Gastrocnemius medialis (tissue), 4 donors: ENCODE measurements around the gene SLC15A4. TPM values are rescaled to one million over a fixed set of nuclear protein-coding genes. Genes with fewer than 3 reads are reported as not detected.

ENCODE experiments used
- ATAC-seq, 2 donors: fragments of 150-250 bp; one replicate each; pipeline ENCODE4 v1.9.1; 2016
- DNase-seq, 2 donors: peaks; one replicate each; pipeline ENCODE4 v3.0.0-alpha.2; 2019
- H3K27ac ChIP-seq, 4 donors: fragments of 200-600 bp; sonication (generic); 1 replicate in 1 of 4; 2 replicates in 3 of 4; pipeline ENCODE4 v1.5.1; 2016 to 2018; ENCODE audit warnings: mild to moderate bottlenecking in 2 of 4, moderate library complexity in 1 of 4
- H3K27me3 ChIP-seq, 3 donors: fragments of 200-600 bp; sonication (generic) in 2 of 3; 1 replicate in 1 of 3; 2 replicates in 2 of 3; pipeline versions ENCODE4 v1.5.1 to v1.6.0; 2016 to 2019; ENCODE audit warnings: mild to moderate bottlenecking in 1 of 3, moderate library complexity in 1 of 3
- H3K36me3 ChIP-seq, 2 donors: fragments of 200-600 bp; sonication (generic) in 1 of 2; one replicate each; pipeline ENCODE4 v1.5.1; 2017 to 2018
- H3K4me1 ChIP-seq, 2 donors: fragments of 200-600 bp; sonication (generic) in 1 of 2; one replicate each; pipeline ENCODE4 v1.5.1; 2016 to 2017; ENCODE audit warnings: mild to moderate bottlenecking in 2 of 2
- H3K4me3 ChIP-seq, 4 donors: fragments of 200-600 bp; sonication (generic) in 3 of 4; 1 replicate in 1 of 4; 2 replicates in 3 of 4; pipeline ENCODE4 v1.5.1; 2016 to 2019; ENCODE audit warnings: mild to moderate bottlenecking in 2 of 4
- H3K9me3 ChIP-seq, 3 donors: fragments of 200-600 bp; sonication (generic) in 2 of 3; 1 replicate in 1 of 3; 2 replicates in 2 of 3; pipeline ENCODE4 v1.5.1; 2016 to 2019
- POLR2A ChIP-seq, 2 donors: fragments of 450-650 bp; IDR thresholded peaks; one replicate each; pipeline ENCODE4 v1.6.1; 2017; ENCODE audit warnings: antibody characterized with exemption in 2 of 2, mild to moderate bottlenecking in 2 of 2, moderate library complexity in 2 of 2
- in situ Hi-C, 4 donors: fragments of 200-750 bp; cut with MboI; loops; one replicate each; pipeline versions ENCODE4 v1.15.0 to v1.8.0; 2017; ENCODE audit warnings: low sequenced_read_pairs in 4 of 4
- intact Hi-C: fragments of 100-400 bp; cut with DNase I; formaldehyde crosslinking; loops from one replicate; pipeline ENCODE4 v1.15.1; 2023; ENCODE audit warnings: low total_unique reads
- total RNA-seq, 4 donors: library from RNA; depleted of rRNA; stranded (reverse); fragments of >200 nt; gene quantifications; one replicate each; pipeline versions ENCODE4 v1.1.0 to v1.2.3, GENCODE V29; 2016
- TF ChIP-seq, protein P1 (sequence below), 5 experiments: fragments of 450-650 bp in 3 of 5; fragments of 200-600 bp in 2 of 5; sonication (generic) in 2 of 5; IDR thresholded peaks in 4 of 5; conservative IDR thresholded peaks in 1 of 5; 1 replicate in 4 of 5; 2 replicates in 1 of 5; pipeline ENCODE4 v1.5.1; 2016 to 2019; ENCODE audit warnings: antibody characterized with exemption in 5 of 5, mild to moderate bottlenecking in 3 of 5, moderate library complexity in 3 of 5

Gene SLC15A4
- total RNA-seq, 4 donors from 2014 or later = 59.8 to 122 (median 79.1) TPM

DNA sequence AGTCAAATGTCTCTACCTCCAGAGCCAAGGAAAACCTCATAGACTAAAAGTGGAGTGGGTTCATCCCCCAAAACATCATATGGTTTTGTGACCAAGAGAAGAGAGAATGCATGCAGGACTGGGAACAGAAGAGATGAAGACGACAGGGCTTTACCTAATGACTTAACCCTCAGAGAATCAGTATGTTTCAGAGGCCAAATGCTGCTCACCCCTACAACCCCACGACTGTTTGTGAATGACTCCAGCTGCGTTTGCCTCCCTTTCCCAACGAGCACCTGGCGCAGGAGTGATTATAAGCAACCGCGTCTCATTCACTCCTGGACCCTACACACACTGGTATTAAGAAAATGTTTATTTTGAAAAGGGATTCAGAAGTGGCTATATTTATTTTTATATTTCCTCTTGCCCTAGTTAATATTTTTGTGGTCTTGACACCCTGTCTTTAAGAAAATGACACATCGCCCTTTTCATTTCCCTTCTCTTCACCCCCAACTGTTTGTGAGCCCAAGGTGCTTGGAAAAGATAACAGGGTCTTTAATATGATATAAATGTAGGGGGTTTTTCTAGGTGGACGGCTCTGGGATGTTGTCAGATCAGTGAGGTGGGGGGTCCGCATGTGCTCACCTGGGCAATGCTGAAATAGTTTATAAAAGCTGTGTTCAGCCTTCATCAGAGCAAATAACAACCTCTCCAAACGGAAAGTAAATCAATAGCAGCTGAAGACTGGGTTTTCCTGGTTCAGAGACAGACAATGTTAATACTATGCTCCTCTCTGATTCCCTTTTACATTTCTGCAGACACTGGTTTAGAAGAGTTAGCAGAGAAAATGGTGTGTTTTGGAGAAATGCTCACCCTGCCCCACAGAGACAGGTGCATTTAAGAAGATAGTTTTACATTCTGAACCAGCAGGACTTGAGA, 77.7 kb downstream of the SLC15A4 start:
- Histone ChIP-seq H3K27me3 (no peaks in the 10 kb centered on the region), H3K27ac (no peak overlapping the region), H3K9me3 (no peaks in the 10 kb centered on the region), H3K4me3 (no peak overlapping the region), H3K36me3 (no peaks in the 10 kb centered on the region), H3K4me1 (no peaks in the 10 kb centered on the region)
- intact Hi-C loops = no loop called here
- in situ Hi-C loops = no loop called here
- TF ChIP-seq POLR2A (IDR thresholded peaks at IDR 0.05) = no peak
- TF ChIP-seq, protein P1, sequence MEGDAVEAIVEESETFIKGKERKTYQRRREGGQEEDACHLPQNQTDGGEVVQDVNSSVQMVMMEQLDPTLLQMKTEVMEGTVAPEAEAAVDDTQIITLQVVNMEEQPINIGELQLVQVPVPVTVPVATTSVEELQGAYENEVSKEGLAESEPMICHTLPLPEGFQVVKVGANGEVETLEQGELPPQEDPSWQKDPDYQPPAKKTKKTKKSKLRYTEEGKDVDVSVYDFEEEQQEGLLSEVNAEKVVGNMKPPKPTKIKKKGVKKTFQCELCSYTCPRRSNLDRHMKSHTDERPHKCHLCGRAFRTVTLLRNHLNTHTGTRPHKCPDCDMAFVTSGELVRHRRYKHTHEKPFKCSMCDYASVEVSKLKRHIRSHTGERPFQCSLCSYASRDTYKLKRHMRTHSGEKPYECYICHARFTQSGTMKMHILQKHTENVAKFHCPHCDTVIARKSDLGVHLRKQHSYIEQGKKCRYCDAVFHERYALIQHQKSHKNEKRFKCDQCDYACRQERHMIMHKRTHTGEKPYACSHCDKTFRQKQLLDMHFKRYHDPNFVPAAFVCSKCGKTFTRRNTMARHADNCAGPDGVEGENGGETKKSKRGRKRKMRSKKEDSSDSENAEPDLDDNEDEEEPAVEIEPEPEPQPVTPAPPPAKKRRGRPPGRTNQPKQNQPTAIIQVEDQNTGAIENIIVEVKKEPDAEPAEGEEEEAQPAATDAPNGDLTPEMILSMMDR (IDR thresholded peaks at IDR 0.05 in 4 of 5, conservative IDR thresholded peaks at IDR 0.05 in 1 of 5) = no peak
- no peak for DNase-seq
- no peak for ATAC-seq

DNA sequence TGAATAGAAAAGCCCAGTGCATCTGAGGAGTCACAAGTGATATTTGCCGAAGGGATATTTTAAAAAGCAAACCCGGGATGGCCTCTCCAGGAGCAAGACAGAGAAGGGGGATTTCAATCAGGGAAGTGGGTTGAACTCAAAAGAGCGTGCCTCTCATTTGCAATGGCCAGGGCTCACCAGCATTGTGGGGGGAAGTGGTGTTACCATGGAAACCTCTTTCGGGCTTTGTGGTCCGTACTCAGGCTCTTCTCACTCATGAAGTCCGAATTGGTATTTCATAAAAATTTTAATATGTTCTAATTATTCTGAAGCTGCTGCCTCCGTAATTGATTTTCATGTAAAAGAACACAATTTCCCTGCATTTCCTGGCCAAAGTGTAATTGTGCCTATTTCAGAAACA, 79.8 kb downstream of the SLC15A4 start:
- in situ Hi-C loops (no loop called here), intact Hi-C loops (no loop called here)
- Histone ChIP-seq H3K4me1 (no peaks in the 10 kb centered on the region), H3K27me3 (peaks cover 0 to 3% (median 0%) of the 10 kb centered on the region in 3 donors), H3K36me3 (no peaks in the 10 kb centered on the region), H3K9me3 (no peaks in the 10 kb centered on the region), H3K27ac (no peak overlapping the region), H3K4me3 (no peak overlapping the region)
- DNase-seq (no peak), ATAC-seq (no peak)
- TF ChIP-seq POLR2A (IDR thresholded peaks at IDR 0.05) = no peak
- TF ChIP-seq, protein P1 (IDR thresholded peaks at IDR 0.05 in 4 of 5, conservative IDR thresholded peaks at IDR 0.05 in 1 of 5) = no peak

Other genes with a start within 250 kb of the SLC15A4 start
- gene GLT1D1, start 29.5 kb upstream of the SLC15A4 start, total RNA-seq = 1 to 10 TPM; 1.0 to 4.9 (median 3.0) TPM